MM.1S (cell line): ENCODE measurements around the gene GRM5.

Experiments
- EZH2phosphoT487 ChIP-seq: fragments of 300-600 bp; sonication (generic); IDR thresholded peaks from 2 replicates; pipeline ENCODE4 v1.6.1; 2018; ENCODE audit warnings: antibody characterized with exemption, low read length
- TF ChIP-seq, protein P1 (sequence below): fragments of 300-600 bp; sonication (generic); IDR thresholded peaks from 2 replicates; pipeline ENCODE4 v1.5.1; 2016; ENCODE audit warnings: antibody characterized with exemption, low read length, mixed read lengths

GRCh38 chr11:88541006-88541405 lies 524.8 kb downstream of the GRM5 start:
- TF ChIP-seq, protein P1, sequence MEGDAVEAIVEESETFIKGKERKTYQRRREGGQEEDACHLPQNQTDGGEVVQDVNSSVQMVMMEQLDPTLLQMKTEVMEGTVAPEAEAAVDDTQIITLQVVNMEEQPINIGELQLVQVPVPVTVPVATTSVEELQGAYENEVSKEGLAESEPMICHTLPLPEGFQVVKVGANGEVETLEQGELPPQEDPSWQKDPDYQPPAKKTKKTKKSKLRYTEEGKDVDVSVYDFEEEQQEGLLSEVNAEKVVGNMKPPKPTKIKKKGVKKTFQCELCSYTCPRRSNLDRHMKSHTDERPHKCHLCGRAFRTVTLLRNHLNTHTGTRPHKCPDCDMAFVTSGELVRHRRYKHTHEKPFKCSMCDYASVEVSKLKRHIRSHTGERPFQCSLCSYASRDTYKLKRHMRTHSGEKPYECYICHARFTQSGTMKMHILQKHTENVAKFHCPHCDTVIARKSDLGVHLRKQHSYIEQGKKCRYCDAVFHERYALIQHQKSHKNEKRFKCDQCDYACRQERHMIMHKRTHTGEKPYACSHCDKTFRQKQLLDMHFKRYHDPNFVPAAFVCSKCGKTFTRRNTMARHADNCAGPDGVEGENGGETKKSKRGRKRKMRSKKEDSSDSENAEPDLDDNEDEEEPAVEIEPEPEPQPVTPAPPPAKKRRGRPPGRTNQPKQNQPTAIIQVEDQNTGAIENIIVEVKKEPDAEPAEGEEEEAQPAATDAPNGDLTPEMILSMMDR, result no peak
- no peak for TF ChIP-seq EZH2phosphoT487
